ENCODE results near the gene F10. TPM values are rescaled to one million over a fixed set of nuclear protein-coding genes. Genes with fewer than 3 reads are reported as not detected.

F10 gene
- total RNA-seq: 10 to 100 TPM in 4 of 9 donors, 1 to 10 TPM in 5; 2.4 to 13.6 (median 9.8) TPM
- 1 to 10 TPM; 2.4 to 9.2 TPM for polyA plus RNA-seq
- long read RNA-seq, donor 1, transcript F10-202 (8 exons, 1,517 nt): major isoform, 7 of 20 reads
- long read RNA-seq, donor 1, partial matches to known transcripts: 11 of 20 reads
- long read RNA-seq, donor 1, other reads (novel, unspliced or antisense): 0 of 20 reads
- long read RNA-seq, donor 2, transcript F10-202 (8 exons, 1,517 nt): major isoform, 7 of 11 reads
- long read RNA-seq, donor 2, partial matches to known transcripts: 2 of 11 reads
- long read RNA-seq, donor 2, other reads (novel, unspliced or antisense): 1 of 11 reads
- long read RNA-seq, donor 3, transcript F10-202 (8 exons, 1,517 nt): major isoform, 7 of 9 reads
- long read RNA-seq, donor 3, partial matches to known transcripts: 1 of 9 reads
- long read RNA-seq, donor 3, other reads (novel, unspliced or antisense): 0 of 9 reads

GRCh38 chr13:113122550-113123225 is at the start of gene F10:
Gene F10 (plus strand): TSS chr13:113122799. CDS start chr13:113122856, 57 bp downstream.
- intact Hi-C loops (cut with DNase I): no loop called here
- Histone ChIP-seq H3K4me3 (peak within 1 kb of the TSS in 10 of 12 donors; percentile 15 to 48 (median 34)), H3K27me3 (no peaks in the 10 kb centered on the region), H3K36me3 (no peaks in the 10 kb centered on the region), H3K9me3 (no peaks in the 10 kb centered on the region), H3K4me1 (peaks cover 0 to 10% (median 3%) of the 10 kb centered on the region in 12 donors), H3K27ac (peak within 1 kb of the TSS in 7 of 12 donors; percentile 19 to 48 (median 34))
- DNase-seq (peak; percentile 59 to 81 (median 68)), ATAC-seq (peak; percentile 74 to 86 (median 76))
- TF ChIP-seq CTCF (IDR thresholded peaks at IDR 0.05): no peak
- peak in 1 of 2 donors; percentile 28 for TF ChIP-seq POLR2A (IDR thresholded peaks at IDR 0.05)
- WGBS, 4 donors: 38 to 54% (median 47%) methylated on average over 21 to 23 of the region's 23 CpGs

- Histone ChIP-seq H3K27ac (no peak overlapping the region), H3K4me3 (no peak overlapping the region), H3K9me3 (peaks cover 0 to 3% (median 0%) of the 10 kb centered on the region in 12 donors), H3K27me3 (no peaks in the 10 kb centered on the region), H3K36me3 (peaks cover 0 to 73% (median 46%) of the 10 kb centered on the region in 9 donors), H3K4me1 (peaks cover 0 to 2% (median 0%) of the 10 kb centered on the region in 12 donors)
- peak in 2 of 5 donors; percentile 6 to 18 for DNase-seq
- WGBS, 4 donors: 86 to 91% (median 88%) methylated on average over 11 of the region's 11 CpGs
- no peak for TF ChIP-seq CTCF (IDR thresholded peaks at IDR 0.05)
- no peak for TF ChIP-seq POLR2A (IDR thresholded peaks at IDR 0.05)
- no peak for ATAC-seq
- intact Hi-C loops (cut with DNase I): no loop called here
Observed at GRCh38 chr13:113073942-113074341, 48.7 kb upstream of the F10 start.

GRCh38 chr13:113074401-113074800 is 48.2 kb upstream of the F10 start:
- ATAC-seq (peak in 1 of 4 donors; percentile 13), DNase-seq (peak in 3 of 5 donors; percentile 12 to 20 (median 18))
- Histone ChIP-seq H3K36me3 (peaks cover 0 to 77% (median 50%) of the 10 kb centered on the region in 9 donors), H3K9me3 (peaks cover 0 to 3% (median 0%) of the 10 kb centered on the region in 12 donors), H3K4me1 (peaks cover 0 to 5% (median 0%) of the 10 kb centered on the region in 12 donors), H3K4me3 (no peak overlapping the region), H3K27ac (no peak overlapping the region), H3K27me3 (no peaks in the 10 kb centered on the region)
- intact Hi-C loops (cut with DNase I): no loop called here
- WGBS, 4 donors: 85 to 95% (median 90%) methylated on average over 8 to 18 of the region's 18 CpGs
- TF ChIP-seq POLR2A (IDR thresholded peaks at IDR 0.05) (no peak), CTCF (IDR thresholded peaks at IDR 0.05) (no peak)

GRCh38 chr13:113074876-113075275 is 47.7 kb upstream of the F10 start:
- ATAC-seq (peak in 1 of 4 donors; percentile 3), DNase-seq (peak in 3 of 5 donors; percentile 12 to 52 (median 15))
- Histone ChIP-seq H3K27me3 (no peaks in the 10 kb centered on the region), H3K4me1 (peaks cover 0 to 5% (median 0%) of the 10 kb centered on the region in 12 donors), H3K36me3 (peaks cover 0 to 78% (median 49%) of the 10 kb centered on the region in 9 donors), H3K27ac (no peak overlapping the region), H3K4me3 (no peak overlapping the region), H3K9me3 (peaks cover 0 to 3% (median 0%) of the 10 kb centered on the region in 12 donors)
- TF ChIP-seq CTCF (IDR thresholded peaks at IDR 0.05) (no peak), POLR2A (IDR thresholded peaks at IDR 0.05) (no peak)
- 92 to 94% (median 93%) methylated on average over 19 to 22 of the region's 22 CpGs for WGBS, 4 donors
- intact Hi-C loops (cut with DNase I): no loop called here

Measured in heart left ventricle (tissue), 16 donors.